ENCODE measurements around the gene EEF1A1.
"Not testable (repeated sequence)": the region's sequence is repeated elsewhere in the genome, so short reads cannot be mapped to it uniquely, and the experiment has no call there.

EEF1A1 gene

DNA sequence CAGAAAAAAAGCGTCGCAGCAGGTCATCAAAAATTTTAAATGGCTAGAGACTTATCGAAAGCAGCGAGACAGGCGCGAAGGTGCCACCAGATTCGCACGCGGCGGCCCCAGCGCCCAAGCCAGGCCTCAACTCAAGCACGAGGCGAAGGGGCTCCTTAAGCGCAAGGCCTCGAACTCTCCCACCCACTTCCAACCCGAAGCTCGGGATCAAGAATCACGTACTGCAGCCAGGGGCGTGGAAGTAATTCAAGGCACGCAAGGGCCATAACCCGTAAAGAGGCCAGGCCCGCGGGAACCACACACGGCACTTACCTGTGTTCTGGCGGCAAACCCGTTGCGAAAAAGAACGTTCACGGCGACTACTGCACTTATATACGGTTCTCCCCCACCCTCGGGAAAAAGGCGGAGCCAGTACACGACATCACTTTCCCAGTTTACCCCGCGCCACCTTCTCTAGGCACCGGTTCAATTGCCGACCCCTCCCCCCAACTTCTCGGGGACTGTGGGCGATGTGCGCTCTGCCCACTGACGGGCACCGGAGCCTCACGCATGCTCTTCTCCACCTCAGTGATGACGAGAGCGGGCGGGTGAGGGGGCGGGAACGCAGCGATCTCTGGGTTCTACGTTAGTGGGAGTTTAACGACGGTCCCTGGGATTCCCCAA is at the start of gene EEF1A1:
Gene EEF1A1, minus strand, starts transcription at position 345 of the 663 bp plus-strand sequence. CDS start 1,006 bp downstream, outside the sequence.
- peak; percentile 98 for DNase-seq

DNA sequence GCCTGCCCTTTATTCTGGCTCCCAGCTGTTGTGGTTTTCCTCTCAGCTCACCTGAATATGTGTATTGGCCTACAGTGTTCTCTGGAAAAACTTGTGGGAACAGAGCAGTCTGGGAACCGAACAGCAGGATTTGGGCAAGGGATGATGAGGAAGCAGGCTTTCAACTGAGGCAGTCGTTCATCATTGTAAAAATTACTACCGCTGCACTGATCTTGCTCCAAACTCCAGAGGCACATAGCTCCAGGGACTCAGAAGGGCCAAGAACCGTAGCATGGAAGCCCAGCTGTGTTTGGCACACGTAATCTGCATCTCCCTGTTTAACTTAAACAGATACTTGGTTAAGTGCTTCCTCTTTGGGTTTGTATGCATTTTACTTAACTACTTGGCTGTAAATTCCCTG is 48.3 kb upstream of the EEF1A1 start:
- no peak for DNase-seq

DNA sequence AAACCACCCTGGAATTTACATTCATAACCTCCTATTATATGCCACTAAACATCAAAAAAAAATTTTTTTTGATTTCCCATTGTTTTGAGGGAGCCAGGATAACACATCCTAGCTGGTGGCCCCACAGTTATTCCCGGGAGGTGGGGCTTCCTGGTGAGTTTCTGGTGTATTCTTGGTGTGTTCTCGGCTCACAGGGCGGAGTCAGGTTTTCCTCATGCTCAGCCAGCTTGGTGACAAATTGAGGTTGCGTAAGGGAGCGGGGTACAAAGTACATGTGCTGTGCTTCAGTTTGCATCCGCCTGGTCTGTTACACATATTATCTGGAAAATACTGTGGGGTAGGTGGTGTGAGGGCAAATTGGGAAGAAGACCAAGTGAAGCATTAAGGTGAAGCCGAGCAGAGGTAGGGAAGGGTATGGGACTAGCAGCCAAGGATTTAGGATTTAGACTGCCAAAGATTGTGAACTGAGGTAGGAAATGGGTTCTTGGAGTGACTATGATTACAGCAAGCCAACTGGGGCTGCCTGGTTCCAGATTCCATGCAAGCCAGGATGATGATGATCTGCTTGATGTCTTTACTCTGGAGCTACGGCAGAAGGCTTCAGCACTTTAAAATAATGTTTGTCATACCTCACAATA is 46.2 kb upstream of the EEF1A1 start:
- no peak for DNase-seq

DNA sequence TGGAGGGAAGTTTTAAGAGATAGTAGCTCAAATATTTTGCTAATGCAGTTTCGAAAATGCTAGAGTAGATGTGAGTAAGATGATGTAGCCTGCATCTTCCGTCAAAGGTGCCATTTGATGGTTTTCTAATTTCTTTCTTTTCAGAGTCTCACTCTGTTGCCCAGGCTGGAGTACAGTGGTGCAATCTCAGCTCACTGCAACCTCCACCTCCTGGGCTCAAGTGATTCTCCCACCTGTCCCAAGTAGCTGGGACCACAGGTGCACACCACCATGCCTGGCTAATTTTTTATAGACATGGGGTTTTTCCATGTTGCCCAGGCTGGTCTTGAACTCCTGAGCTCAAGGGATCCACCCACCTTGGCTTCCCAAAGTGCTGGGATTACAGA is 45.6 kb upstream of the EEF1A1 start:
- not testable (repeated sequence) for DNase-seq

DNA sequence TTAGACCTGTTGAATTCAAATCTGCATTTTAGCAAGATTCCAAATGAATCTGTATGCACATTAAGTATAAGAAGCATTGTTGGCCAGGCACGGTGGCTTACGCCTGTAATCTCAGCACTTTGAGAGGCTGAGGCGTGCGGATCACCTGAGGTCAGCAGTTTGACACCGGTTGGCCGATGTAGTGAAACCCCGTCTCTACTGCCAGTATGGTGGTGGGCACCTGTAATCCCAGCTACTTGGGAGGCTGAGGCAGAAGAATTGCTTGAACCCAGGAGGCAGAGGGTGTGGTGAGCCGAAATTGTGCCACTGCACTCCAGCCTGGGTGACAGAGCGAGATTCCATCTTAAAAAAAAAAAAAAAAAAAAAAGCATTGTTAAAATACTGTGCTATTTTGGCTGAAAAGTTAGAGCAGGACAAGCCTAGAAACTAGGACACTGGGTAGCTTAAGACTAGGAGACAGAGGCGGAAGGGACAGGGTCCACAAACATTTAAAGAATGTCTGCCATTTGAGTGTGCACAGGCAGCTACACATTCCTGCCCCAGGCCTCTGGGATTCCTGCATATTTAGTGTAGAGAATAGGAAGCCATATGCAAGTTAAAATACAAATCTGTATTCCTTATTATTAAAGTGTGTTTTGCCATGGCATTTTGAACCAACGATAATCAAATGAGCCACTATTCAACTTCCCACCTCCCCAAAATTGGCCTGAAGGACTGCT is 45.1 kb upstream of the EEF1A1 start:
- DNase-seq: no peak

DNA sequence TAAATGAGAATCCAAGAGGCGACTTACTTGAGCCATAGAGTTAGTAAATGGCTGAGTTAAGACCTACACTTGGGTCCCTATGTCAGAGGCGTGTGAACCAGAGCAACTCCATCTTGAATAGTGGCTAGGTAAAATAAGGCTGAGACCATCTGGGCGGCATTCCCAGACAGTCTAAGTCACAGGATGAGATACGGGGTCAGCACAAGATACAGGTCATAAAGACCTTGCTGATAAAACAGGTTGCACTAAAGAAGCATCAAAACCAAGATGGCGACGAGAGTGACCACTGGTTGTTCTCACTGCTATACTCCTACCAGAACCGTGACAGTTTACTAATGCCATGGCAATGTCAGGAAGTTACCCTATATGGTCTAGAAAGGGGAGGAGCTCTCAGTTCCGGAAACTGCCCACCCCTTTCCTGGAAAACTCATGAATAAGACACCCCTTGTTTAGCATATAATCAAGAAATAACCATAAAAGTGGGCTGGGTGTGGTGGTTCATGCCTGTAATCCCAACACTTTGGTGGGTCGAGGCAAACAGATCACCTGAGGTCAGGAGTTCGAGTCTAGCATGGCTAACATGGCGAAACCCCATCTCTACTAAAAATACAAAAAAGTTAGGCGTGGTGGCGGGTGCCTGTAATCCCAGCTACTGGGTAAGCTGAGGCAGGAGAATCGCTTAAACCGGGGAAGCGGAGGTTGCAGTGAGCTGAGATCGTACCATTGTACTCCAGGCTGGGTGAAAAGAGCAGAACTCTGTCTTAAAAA is 43.9 kb upstream of the EEF1A1 start:
- no peak for DNase-seq

DNA sequence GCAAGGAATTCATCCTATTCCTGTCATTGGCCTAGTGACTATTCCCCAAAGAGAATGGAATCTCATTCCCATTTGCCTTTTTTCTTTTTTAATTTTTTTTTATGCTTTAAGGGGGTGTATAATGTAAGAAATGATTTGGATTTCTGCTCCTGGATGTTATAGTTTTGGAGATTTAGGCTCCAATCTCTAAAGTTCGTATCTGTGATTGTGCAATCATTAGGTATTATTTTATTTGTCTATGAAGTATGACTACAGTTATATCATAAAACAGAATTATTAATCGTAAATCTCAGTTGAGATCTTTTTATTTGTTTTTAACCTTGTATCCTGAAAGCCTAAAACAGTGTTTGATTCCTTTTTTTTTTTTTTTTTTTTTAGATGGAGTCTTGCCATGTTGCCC is 41.7 kb upstream of the EEF1A1 start:
- no peak for DNase-seq

DNA sequence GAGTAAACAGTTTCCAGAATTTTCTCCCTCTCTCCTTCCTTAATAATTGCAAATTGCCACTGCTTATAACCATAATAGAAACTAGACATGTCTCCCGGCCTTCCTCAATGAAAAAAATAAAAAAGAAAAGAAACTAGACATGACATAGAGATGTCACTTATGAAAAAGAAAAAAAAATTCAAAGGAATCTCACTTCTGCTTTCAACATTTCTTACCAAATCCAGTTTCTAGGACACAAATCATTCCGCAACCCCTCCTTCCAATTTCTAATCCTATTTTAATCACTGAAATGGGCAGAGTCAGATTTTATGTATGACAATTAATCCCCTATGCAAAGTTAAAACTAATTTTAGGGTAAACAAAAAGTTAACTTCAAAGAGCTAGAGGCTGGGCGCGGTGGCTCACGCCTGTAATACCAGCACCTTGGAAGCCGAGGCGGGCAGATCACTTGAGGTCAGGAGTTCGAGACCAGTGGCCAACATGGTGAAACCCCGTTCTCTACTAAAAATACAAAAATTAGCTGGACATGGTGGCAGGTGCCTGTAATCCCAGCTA is 40.1 kb upstream of the EEF1A1 start:
- no peak for DNase-seq

DNA sequence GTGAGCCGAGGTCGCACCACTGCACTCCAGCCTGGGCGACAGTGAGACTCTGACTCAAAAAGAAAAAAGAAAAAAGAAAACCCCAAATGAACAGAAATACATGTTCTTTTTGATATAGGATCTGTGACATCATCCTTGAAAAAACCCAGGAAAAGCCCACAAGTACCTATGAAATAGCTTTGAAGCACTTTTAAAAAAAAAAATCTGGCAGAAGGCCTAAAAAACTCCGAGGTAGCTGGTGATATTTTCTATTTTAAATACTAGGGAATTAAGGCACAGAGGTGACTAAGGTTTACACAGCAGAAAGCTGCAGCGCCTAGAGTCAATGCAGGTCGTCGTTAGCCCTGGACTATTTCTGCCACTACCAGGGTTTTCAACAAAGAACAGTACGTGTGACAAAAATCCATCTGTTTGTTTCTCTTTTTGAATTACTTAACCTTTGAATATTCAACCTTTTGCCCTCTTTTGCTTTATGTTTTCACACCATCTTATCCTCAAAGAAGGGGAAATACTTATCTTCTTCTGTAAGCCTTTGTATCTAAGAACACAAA is 39.4 kb upstream of the EEF1A1 start:
- DNase-seq: no peak

DNA sequence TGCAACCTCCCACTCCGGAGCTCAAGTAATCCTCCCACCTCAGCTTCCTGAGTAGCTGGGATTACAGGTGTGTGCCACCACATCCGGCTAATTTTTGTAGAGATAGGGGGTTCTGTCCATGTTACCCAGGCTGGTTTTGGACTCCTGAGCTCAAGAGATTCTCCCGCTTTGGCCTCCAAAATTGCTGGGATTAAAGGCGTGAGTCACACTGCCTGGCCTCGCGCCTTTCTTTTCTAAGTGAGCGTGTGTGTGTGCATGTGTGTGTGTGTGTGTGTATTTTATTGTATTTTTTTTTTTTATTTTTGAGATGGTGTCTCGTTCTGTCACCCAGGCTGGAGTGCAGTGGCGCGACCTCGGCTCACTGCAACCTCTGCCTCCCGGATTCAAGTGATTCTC is 38.6 kb upstream of the EEF1A1 start:
- DNase-seq: not testable (repeated sequence)

DNA sequence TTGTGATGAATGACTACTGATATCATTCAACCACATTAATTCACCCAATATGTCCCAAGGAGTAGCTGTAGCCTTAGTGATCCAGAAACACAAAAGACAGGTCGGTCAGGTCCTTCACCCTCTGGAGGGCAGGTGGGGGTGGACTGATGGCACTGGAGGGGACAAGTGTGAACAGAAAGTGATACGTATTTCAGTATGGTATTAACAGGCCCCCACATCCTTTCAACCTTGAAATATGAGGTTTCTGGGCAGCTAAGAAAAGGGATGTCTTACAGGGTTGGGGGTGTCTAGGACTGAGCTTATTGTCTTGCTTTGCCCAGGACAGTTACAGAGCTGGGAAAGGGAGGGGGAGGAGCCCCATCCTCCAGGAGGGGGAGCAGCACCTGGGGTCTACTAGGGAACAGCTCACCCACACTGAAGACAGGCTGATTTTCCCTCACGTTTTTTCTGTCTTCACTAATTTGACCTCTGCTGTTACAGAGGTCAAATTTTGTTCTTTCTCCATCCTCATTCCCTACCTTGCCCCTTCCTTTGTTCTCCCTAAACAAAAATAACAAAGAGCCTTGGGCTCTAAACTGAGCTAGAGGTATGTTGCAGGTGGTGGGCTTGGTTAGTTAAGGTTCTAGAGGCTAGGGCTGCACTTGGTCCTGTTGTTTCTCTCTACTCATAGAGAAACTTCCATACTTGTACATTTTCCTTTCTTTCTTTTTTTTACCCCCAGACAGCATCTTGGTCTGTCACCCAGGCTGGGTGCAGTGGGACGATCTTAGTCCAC is 38.0 kb upstream of the EEF1A1 start:
- no peak for DNase-seq

DNA sequence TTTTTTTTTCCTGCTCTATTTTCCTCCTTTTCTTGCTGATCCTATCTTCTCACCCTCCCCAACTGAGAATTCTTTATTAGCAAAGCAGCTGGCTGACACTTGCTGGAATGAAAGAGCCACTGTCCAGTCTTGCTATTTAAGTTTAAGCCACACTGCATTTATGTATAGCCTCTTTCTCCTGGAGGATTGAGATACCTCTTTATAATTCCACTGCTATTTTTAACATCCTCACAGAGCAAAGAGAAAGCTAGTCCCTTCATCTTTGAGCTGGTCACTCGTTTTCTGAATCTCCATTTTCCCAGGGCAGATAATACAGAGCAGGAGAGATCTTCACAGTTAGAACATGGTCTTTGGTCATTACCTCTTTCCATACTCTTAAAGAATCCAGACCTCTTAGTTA is 36.0 kb upstream of the EEF1A1 start:
- no peak for DNase-seq

DNA sequence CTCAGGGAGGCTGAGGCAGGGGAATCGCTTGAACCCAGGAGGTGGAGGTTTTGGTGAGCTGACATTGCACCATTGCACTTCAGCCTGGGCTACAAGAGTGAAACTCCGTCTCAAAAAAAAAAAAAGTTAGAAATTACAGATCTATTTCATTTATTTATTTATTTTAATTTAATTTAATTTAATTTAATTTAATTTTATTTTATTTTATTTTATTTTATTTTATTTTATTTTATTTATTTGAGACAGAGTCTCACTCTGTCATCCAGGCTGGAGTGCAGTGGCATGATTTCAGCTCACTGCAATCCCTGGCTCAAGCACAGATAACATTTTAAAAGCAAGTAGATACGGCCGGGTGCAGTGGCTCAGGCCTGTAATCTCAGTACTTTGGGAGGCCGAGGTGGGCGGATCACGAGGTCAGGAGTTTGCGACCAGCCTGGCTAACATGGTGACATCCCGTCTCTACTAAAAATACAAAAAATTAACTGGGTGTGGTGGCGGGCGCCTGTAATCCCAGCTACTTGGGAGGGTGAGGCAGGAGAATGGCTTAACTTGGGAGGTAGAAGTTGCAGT is 34.6 kb upstream of the EEF1A1 start:
- not testable (repeated sequence) for DNase-seq

DNA sequence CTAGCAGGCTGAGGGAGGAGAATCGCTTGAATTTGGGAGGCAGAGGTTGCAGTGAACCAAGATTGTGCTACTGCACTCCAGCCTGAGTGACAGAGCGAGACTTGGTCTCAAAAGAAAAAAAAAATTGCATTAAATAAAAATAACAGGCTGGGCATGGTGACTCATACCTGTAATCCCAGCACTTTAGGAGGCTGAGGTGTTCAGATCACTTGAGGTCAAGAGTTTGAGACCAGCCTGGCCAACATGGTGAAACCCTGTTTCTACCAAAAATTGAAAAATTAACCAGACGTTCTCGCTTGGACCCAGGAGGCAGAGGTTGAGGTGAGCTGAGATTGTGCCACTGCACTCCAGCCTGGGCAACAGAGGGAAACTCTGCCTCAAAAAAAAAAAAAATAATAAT is 30.3 kb upstream of the EEF1A1 start:
- DNase-seq: not testable (repeated sequence)

DNA sequence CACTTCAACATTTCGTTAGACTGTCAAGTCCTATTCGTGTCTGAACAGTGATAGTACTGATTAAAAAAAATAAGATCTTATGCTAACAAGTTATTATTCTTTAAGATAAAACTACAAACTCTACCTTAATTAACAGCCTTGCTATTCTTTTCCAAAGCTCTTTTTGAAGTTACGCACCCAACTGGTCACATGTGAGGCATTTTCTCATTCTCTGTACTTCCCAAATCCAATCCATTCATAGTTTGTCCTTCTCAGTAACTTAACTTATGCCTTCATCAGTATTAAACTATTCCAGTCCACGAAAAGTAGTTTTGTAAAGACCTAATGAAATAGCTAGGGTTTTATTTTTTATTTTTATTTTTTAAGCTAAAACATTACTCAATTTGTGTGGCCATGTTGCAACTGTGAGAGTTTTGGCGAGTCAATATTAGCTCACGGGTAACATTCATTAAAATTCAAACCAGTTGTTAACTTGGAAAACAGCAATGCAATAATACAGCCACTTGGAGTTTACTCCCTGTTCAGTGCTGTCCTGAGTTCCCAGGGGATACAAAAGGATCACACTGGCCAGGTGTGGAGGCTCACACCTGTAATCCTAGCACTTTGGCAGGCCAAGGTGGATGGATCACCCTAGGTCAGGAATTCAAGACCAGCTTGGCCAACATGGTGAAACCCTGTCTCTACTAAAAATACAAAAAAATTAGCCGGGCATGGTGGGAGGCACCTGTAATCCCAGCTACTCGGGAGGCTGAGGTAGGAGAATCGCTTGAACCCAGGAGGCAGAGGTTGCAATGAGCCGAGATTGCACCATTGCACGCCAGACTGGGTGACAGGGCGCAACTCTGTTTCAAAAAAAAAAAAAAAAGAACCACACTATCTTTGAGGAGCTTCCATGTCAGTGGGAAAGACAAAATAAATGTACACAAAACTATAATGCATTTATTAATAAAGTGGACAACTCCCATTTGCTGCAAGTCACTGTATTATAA is 27.9 kb upstream of the EEF1A1 start:
- no peak for DNase-seq

DNA sequence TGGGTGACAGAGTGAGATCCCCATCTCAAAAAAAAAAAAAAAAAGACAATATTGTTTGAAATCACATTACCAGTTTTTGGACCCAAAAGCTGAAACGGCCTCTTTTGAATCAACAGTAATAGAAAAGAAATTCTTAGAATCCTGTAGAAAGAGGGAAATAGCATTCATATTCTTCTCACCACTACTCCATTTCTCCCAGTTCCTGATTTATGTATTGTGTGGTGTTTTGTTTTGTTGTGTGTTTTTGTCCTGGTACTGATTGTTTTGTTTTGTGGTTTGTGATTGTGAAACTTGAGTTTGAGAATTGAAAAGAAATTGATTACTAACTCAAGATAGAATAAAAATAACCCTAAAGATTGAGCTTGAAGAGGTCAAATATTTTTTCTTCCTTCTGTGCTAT is 26.2 kb upstream of the EEF1A1 start:
- DNase-seq: no peak

DNA sequence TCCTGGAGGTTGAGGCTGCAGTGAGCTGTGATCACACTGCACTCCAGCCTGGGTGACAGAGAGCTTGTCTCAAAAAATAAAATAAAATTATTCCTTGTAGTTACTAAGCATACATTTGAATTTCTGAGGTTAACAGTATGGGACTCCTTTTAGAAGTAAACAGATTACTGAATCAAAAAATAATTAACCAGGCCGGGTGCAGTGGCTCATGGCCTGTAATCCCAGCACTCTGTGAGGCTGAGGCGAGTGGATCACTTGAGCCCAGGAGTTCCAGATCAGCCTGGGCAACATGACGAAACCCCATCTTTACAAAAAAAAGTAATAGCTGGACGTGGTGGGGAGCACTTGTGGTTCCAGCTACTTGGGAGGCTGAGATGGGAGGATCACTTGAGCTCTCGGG is 22.1 kb upstream of the EEF1A1 start:
- no peak for DNase-seq

DNA sequence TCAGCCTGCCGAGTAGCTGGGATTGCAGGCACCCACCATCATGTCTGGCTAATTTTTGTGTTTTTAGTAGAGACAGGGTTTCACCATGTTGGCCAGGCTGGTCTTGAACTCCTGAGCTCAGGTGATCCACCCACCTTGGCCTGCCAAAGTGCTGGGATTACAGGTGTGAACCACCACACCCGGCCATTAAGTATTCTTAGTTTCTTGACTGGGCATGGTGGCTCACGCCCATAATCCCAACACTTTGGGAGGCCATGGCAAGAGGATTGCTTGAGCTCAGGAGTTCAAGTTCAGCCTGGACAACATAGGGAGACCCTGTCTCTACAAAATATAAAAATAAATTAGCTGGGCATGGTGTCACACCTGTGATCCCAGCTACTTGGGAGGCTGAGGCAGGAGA is 21.6 kb upstream of the EEF1A1 start:
- not testable (repeated sequence) for DNase-seq

DNA sequence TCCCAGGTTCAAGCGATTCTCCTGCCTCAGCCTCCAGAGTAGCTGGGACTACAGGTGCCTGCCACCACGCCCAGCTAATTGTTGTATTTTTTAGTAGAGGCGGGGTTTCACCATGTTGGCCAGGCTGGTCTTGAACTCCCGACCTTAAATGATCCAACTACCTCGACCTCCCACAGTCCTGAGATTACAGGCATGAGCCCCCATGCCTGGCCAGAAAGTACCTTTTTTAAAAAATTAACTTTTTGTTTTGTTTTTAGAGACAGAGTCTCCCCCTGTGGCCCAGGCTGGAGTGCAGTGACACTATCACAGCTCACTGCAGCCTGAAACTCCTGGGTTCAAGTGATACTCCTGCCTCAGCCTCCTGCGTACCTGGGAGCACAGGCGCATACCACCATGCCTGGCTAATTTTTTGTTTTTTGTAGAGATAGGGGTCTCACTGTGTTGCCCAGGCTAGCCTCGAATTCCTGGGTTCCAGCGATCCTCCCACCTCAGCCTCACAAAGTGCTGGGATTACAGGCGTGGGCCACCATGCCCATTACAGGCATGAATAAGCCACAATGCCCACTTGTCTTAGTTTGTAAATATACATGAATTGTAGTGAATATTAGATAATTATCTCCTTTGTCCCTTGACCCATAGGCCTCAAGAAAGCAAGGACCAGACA is 17.4 kb upstream of the EEF1A1 start:
- DNase-seq: no peak

DNA sequence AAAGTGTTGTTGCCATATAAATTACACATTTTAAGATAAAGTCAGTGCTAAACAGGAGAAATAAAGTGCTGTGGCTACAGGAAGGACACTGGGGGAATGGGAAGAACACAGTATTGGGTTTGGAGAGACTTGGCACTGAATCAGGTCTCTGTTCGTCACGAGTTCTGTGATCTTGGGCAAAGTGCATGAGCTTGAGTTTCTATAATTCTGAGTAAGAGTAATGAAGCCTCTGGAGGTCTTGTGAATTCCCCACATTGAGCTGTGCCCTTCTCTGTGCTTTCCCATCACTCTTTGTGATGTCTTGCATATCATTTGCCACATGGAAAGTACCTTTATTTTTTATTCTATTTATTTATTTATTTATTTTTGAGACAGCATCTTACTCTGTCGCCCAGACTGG is 16.8 kb upstream of the EEF1A1 start:
- no peak for DNase-seq

Data from activated T-cell treated with anti-CD3 and anti-CD28 coated beads, Interleukin-2, amount 50 U/mL, for 1 hour (primary cell).